CD4-positive, alpha-beta memory T cell (primary cell): ENCODE results near the gene GAPDHS. TPM values are rescaled to one million over a fixed set of nuclear protein-coding genes. Genes with fewer than 3 reads are reported as not detected.

Source experiments
- CTCF ChIA-PET: fragments of 350-600 bp; sonication (Branson Sonifier 250); formaldehyde crosslinking; loops from one replicate; lab custom pipeline; 2021; ENCODE audit warnings: inconsistent platforms; ENCODE audit not compliant: partially characterized antibody; lab: Charles Lee
- POLR2A ChIA-PET: fragments of 350-600 bp; sonication (Branson Sonifier 250); formaldehyde crosslinking; loops from one replicate; lab custom pipeline; 2021; ENCODE audit not compliant: partially characterized antibody; lab: Charles Lee
- DNase-seq, 5 donors: peaks; one replicate each; pipeline versions ENCODE4 v3.0.0 to v3.0.0-alpha.2; 2020 to 2022; ENCODE audit warnings: mixed read lengths in 1 of 5
- H3K27ac ChIP-seq: one replicate; pipeline ENCODE4 v1.7.0; 2013; ENCODE audit warnings: low read depth, low read length
- H3K27me3 ChIP-seq: 2 replicates; pipeline ENCODE4 v1.7.0; 2013; ENCODE audit warnings: mild to moderate bottlenecking, low read length, moderate library complexity; ENCODE audit not compliant: insufficient read depth
- H3K36me3 ChIP-seq: 2 replicates; pipeline ENCODE4 v1.7.0; 2013; ENCODE audit warnings: mild to moderate bottlenecking, low read length, moderate library complexity; ENCODE audit not compliant: insufficient read depth
- H3K4me1 ChIP-seq: 2 replicates; pipeline ENCODE4 v1.7.0; 2013; ENCODE audit warnings: mild to moderate bottlenecking, low read length, moderate library complexity; ENCODE audit not compliant: insufficient read depth
- H3K4me3 ChIP-seq, 2 donors: one replicate each; pipeline ENCODE4 v1.7.0; 2013; ENCODE audit warnings: low read length in 2 of 2, mild to moderate bottlenecking in 1 of 2
- H3K9me3 ChIP-seq, 2 donors: one replicate each; pipeline ENCODE4 v1.7.0; 2013; ENCODE audit warnings: low read length in 2 of 2, control low read depth in 1 of 2; ENCODE audit not compliant: control insufficient read depth in 1 of 2
- H3K27ac Mint-ChIP-seq, 7 donors: one replicate each; pipeline ENCODE4 v1.8.0; 2020 to 2021; ENCODE audit warnings: mixed read lengths in 7 of 7, mild to moderate bottlenecking in 6 of 7, inconsistent platforms in 3 of 7, moderate library complexity in 3 of 7
- H3K27me3 Mint-ChIP-seq, 2 donors: one replicate each; pipeline ENCODE4 v1.8.0; 2020 to 2021; ENCODE audit warnings: mixed read lengths in 2 of 2
- H3K36me3 Mint-ChIP-seq, 2 donors: one replicate each; pipeline ENCODE4 v1.8.0; 2020 to 2021; ENCODE audit warnings: mixed read lengths in 2 of 2, inconsistent platforms in 1 of 2, mild to moderate bottlenecking in 1 of 2
- H3K4me1 Mint-ChIP-seq, 4 donors: one replicate each; pipeline ENCODE4 v1.8.0; 2020 to 2021; ENCODE audit warnings: mixed read lengths in 4 of 4, mild to moderate bottlenecking in 1 of 4
- H3K4me3 Mint-ChIP-seq, 8 donors: one replicate each; pipeline ENCODE4 v1.8.0; 2020 to 2021; ENCODE audit warnings: mixed read lengths in 8 of 8, mild to moderate bottlenecking in 7 of 8, moderate library complexity in 6 of 8, inconsistent platforms in 3 of 8
- H3K9me3 Mint-ChIP-seq, 8 donors: one replicate each; pipeline ENCODE4 v1.8.0; 2020 to 2021; ENCODE audit warnings: mixed read lengths in 8 of 8, mild to moderate bottlenecking in 5 of 8, inconsistent platforms in 3 of 8, moderate library complexity in 1 of 8
- intact Hi-C: fragments of 100-400 bp; cut with micrococcal nuclease; formaldehyde crosslinking; loops from one replicate; pipeline ENCODE4 v1.15.1; 2023
- polyA plus RNA-seq, 2 donors: library from polyadenylated mRNA; unstranded; fragments of 300-500 nt; fragmentation: Illumina TruSeq; gene quantifications; one replicate each; pipeline ENCODE4 v1.2.3, GENCODE V29; 2021
- total RNA-seq, 2 experiments: library from RNA; stranded (reverse); gene quantifications; one replicate each; pipeline ENCODE4 v1.2.3, GENCODE V29; 2021

The GAPDHS gene
- total and polyA plus RNA-seq, 4 experiments from 2014 or later: not detected

DNA sequence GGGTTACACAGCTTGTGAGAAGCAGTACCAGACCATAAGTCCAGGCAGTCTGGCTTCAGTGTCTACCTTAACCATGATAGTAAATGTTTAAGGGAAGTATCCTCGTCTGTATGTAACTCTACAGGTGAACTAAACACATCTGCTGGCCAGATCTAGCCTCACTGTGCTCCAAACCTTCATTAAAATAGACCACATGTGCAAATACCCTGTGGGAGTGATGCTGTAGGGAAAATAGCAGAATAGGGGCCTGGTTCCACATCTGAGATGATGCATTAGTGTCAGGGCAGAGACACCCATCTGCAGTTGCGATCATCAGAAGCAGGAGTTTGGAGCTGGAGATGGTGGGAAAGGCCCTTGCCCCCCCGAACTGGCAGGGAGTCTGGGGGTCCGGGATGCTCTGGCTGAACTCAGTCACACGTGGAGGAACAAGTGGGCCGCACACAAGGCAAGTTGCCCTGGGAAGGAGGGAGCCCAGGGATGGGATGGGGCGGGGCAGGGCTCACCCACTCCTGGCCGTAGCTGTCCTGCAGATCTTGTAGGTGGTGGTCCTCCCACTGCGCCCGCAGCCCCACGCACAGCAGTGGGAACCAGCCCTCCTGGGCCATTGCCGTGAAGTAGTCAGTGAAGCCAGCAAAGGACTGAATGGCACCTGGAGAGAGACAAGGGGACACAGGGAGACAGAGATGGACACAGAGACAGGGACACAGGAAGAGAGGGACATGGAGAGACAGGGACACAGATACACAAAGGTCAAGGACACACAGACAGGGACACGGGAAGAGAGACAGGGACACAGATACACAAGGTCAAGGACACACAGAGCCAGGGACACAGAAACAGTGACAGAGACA, 19.5 kb downstream of the GAPDHS start:
- Mint-ChIP-seq H3K36me3 (peaks cover 3 to 4% of the 10 kb centered on the region in 2 donors), H3K27ac (peak overlapping the region in 2 of 7 donors; percentile 39 to 51), H3K9me3 (peaks cover 0 to 2% (median 0%) of the 10 kb centered on the region in 8 donors), H3K27me3 (peaks cover 2% of the 10 kb centered on the region in 2 donors), H3K4me1 (peaks cover 12 to 26% (median 18%) of the 10 kb centered on the region in 4 donors), H3K4me3 (no peak overlapping the region)
- POLR2A ChIA-PET: no interaction called here
- no peaks in the 10 kb centered on the region for H3K9me3 ChIP-seq
- DNase-seq: no peak
- no peak overlapping the region for H3K27ac ChIP-seq
- no peaks in the 10 kb centered on the region for H3K27me3 ChIP-seq
- peaks cover under 1% of the 10 kb centered on the region for H3K4me1 ChIP-seq
- no peaks in the 10 kb centered on the region for H3K36me3 ChIP-seq
- no peak overlapping the region for H3K4me3 ChIP-seq
- intact Hi-C loops: no loop called here
- CTCF ChIA-PET: interaction anchor here (0.5 kb wide), 1 partner anchor 449 kb away, joined by 4 read pairs; no protein-coding TSS in a partner anchor

DNA sequence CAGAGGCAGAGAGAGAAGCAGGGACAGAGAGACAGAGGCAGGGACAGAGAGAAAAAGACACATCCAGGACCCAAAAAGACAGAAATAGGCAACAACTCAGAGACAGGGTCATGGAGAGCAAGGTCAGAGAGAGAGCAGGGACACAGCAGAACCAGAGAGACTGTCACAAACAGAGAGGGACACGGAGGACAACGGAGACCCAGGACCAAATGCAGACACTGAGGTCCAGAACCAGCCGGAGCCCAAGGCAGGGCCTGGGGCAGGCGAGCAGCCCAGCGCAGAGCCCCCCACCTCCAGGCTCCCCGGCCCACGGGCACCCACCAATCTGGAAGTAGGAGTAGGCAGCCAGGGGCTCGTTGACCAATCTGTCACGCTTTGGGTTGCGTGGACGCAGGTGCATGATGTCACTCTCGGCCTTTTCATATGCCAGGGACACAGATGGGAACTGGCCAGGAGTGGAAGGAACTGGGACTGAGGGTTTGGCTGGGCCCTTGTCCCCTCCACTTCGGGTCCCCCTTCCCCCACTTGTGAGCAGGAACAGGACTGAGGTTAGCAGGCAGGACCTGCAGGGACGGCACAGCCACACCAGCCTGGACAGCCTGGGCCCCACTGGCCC, 20.2 kb downstream of the GAPDHS start:
- Histone ChIP-seq H3K27me3 (no peaks in the 10 kb centered on the region), H3K4me3 (no peak overlapping the region), H3K36me3 (no peaks in the 10 kb centered on the region), H3K4me1 (peaks cover 7% of the 10 kb centered on the region), H3K9me3 (no peaks in the 10 kb centered on the region), H3K27ac (no peak overlapping the region)
- Mint-ChIP-seq H3K36me3 (peaks cover 3 to 4% of the 10 kb centered on the region in 2 donors), H3K27me3 (peaks cover 4% of the 10 kb centered on the region in 2 donors), H3K27ac (peak overlapping the region in 2 of 7 donors; percentile 11 to 51), H3K9me3 (peaks cover 0 to 2% (median 0%) of the 10 kb centered on the region in 8 donors), H3K4me1 (peaks cover 11 to 24% (median 16%) of the 10 kb centered on the region in 4 donors), H3K4me3 (no peak overlapping the region)
- ChIA-PET CTCF (no interaction called here), POLR2A (no interaction called here)
- DNase-seq: no peak
- intact Hi-C loops: no loop called here

DNA sequence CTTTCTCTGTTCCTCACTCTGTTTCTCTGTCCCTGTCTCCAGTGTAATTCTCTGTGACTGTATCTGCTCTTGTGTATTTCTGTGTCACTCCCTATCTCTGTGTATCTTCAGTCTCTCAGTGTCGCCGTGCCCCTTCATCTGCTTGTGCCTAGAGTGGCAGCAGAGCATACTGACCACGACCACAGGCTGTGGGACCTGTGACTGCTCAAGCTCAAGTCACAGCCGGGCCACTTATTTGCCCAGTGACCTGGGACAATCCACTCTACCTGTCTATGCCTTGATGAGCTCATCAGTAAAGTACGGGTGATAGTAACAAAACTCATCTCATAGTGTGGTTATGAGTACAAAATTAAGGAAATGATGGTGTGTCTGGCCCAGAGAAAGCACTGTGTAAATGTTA, 20.8 kb downstream of the GAPDHS start:
- no peaks in the 10 kb centered on the region for H3K9me3 ChIP-seq
- CTCF ChIA-PET: no interaction called here
- POLR2A ChIA-PET: no interaction called here
- peaks cover 3% of the 10 kb centered on the region in 2 donors for H3K36me3 Mint-ChIP-seq
- no peak overlapping the region for H3K4me3 Mint-ChIP-seq
- intact Hi-C loops: no loop called here
- peak overlapping the region in 2 of 7 donors; percentile 27 to 35 for H3K27ac Mint-ChIP-seq
- peaks cover 12% of the 10 kb centered on the region for H3K4me1 ChIP-seq
- no peak overlapping the region for H3K27ac ChIP-seq
- H3K36me3 ChIP-seq: no peaks in the 10 kb centered on the region
- no peak overlapping the region for H3K4me3 ChIP-seq
- peaks cover 0 to 2% (median 0%) of the 10 kb centered on the region in 8 donors for H3K9me3 Mint-ChIP-seq
- peaks cover 5% of the 10 kb centered on the region for H3K27me3 ChIP-seq
- no peak for DNase-seq
- H3K4me1 Mint-ChIP-seq: peaks cover 9 to 23% (median 15%) of the 10 kb centered on the region in 4 donors
- H3K27me3 Mint-ChIP-seq: peaks cover 4 to 6% of the 10 kb centered on the region in 2 donors

DNA sequence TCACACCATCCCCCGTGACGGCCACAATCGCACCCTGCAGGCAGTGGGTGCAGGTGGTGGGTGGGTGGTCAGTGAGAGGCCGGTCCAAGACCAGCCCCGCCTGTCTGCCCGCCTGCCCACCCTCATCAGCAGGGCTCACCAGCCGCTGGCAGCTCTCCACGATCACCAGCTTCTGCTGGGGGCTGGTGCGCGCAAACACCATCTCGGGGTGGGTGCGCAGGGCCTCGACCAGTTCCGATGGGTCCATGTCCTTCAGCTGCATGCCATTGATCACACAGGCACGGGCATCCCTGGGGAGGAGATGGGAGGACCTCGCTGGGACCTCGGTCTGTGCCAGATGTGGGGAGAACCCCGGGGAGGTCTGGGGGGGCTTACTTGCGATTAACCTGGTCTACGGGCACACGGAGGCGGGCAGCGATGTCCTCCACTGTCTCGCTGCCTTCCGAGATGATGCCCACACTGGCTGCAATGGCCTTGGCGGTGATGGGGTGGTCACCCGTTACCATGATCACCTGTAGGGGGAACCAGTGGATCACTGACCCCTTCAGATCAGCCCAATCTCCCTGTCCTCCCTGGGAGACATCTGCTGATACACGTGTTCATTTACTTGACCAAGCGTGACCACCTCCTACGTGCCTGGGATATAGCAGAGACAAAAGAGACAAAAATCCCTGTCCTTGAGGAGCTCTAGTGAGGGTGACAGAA, 22.2 kb downstream of the GAPDHS start:
- peaks cover 10 to 12% of the 10 kb centered on the region in 2 donors for H3K27me3 Mint-ChIP-seq
- Histone ChIP-seq H3K27me3 (peaks cover 5% of the 10 kb centered on the region), H3K36me3 (no peaks in the 10 kb centered on the region), H3K9me3 (no peaks in the 10 kb centered on the region), H3K4me1 (peaks cover 12% of the 10 kb centered on the region), H3K27ac (no peak overlapping the region), H3K4me3 (no peak overlapping the region)
- CTCF ChIA-PET: interaction anchor here (1.5 kb wide), 1 partner anchor 137 kb away, joined by 3 read pairs; no protein-coding TSS in a partner anchor
- peaks cover 7 to 19% (median 12%) of the 10 kb centered on the region in 4 donors for H3K4me1 Mint-ChIP-seq
- no peak for DNase-seq
- peak overlapping the region in 2 of 8 donors; percentile 5 to 43 for H3K4me3 Mint-ChIP-seq
- H3K9me3 Mint-ChIP-seq: peaks cover 0 to 2% (median 0%) of the 10 kb centered on the region in 8 donors
- H3K27ac Mint-ChIP-seq: no peak overlapping the region
- intact Hi-C loops: no loop called here
- H3K36me3 Mint-ChIP-seq: no peaks in the 10 kb centered on the region
- POLR2A ChIA-PET: no interaction called here

DNA sequence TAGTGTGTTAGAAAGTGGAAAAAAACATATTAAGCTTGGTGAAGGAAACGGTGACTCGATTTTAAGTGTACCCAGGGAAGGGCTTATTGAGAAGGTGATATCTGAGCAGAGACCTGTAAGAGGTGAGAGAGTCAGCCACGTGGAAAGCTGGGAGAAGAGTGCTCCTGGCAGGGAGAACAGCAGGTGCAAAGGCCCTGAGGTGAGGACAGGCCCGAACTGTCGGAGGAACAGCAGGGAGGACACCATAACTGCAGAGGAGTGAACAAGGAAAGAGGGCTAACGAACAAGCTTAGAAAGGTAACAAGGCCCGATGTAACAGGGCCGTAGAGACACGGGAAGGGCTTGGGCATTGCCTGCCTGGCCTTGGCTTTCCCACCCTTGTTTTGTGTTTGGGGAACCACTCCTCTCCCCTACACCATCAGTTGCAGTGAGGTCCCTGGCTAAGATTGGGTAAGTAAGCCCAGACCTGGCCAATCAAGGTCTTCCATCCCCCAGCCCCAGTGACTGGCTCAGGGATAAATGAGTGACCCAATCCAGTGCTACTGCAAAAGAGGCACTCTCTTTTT, 22.9 kb downstream of the GAPDHS start:
- H3K4me3 ChIP-seq: no peak overlapping the region
- Mint-ChIP-seq H3K36me3 (no peaks in the 10 kb centered on the region), H3K9me3 (peaks cover 0 to 2% (median 0%) of the 10 kb centered on the region in 8 donors), H3K27me3 (peaks cover 13 to 17% of the 10 kb centered on the region in 2 donors), H3K4me3 (peak overlapping the region in 3 of 8 donors; percentile 5 to 43 (median 13)), H3K27ac (no peak overlapping the region), H3K4me1 (peaks cover 7 to 19% (median 12%) of the 10 kb centered on the region in 4 donors)
- peaks cover 5% of the 10 kb centered on the region for H3K27me3 ChIP-seq
- intact Hi-C loops: no loop called here
- DNase-seq: no peak
- H3K4me1 ChIP-seq: peaks cover 12% of the 10 kb centered on the region
- no peaks in the 10 kb centered on the region for H3K36me3 ChIP-seq
- ChIA-PET POLR2A (no interaction called here), CTCF (interaction anchor here (1.5 to 2.4 kb wide), 2 partner anchors 7 to 136 kb away, joined by 3 to 9 read pairs; no protein-coding TSS in a partner anchor)
- no peak overlapping the region for H3K27ac ChIP-seq
- no peaks in the 10 kb centered on the region for H3K9me3 ChIP-seq

DNA sequence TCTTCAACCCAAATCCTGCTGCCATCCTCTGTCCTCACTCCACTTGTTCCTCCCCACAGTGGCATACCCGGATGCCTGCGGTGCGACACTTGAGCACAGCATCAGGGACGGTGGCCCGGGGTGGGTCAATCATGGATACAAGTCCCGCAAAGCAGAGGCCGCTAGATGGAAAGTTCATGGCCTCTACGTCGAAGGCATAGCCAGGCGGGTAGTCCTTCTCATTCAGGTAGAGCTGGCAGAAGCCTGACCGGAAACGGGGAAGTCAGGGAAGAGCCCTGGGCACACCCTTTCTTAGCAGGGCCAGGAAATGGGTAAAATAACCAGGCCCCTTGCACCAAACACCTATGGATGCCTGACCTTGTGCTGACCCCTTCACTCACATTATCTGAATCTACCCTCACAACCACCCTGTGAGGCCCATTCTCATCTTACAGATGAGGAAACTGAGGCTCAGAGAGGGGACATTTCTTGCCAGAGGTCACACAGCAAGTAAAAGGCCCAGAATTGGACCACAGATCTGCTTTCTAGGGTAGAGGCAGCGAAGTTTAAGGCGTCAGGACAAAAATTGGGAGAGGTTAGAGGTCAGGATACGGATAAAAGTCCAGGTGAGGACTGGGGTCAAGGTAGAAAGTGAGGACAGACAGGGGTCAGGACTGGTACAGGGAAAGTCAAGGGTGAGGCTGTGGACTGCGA, 23.7 kb downstream of the GAPDHS start:
- ChIA-PET POLR2A (interaction anchor here (1.0 kb wide), 1 partner anchor 88 kb away, joined by 3 read pairs; no protein-coding TSS in a partner anchor), CTCF (interaction anchor here (1.5 to 2.4 kb wide), 2 partner anchors 8 to 135 kb away, joined by 3 to 9 read pairs; no protein-coding TSS in a partner anchor)
- H3K36me3 Mint-ChIP-seq: no peaks in the 10 kb centered on the region
- peaks cover 12% of the 10 kb centered on the region for H3K4me1 ChIP-seq
- no peak for DNase-seq
- no peak overlapping the region for H3K4me3 ChIP-seq
- no peaks in the 10 kb centered on the region for H3K36me3 ChIP-seq
- peaks cover 5% of the 10 kb centered on the region for H3K27me3 ChIP-seq
- H3K27me3 Mint-ChIP-seq: peaks cover 18 to 22% of the 10 kb centered on the region in 2 donors
- peak overlapping the region; percentile 49 to 82 (median 71) for H3K4me3 Mint-ChIP-seq
- no peak overlapping the region for H3K27ac Mint-ChIP-seq
- no peak overlapping the region for H3K27ac ChIP-seq
- peaks cover 7 to 19% (median 12%) of the 10 kb centered on the region in 4 donors for H3K4me1 Mint-ChIP-seq
- no peaks in the 10 kb centered on the region for H3K9me3 ChIP-seq
- H3K9me3 Mint-ChIP-seq: peaks cover 0 to 2% (median 0%) of the 10 kb centered on the region in 8 donors
- intact Hi-C loops: no loop called here
